K562 (cell line): ENCODE measurements around the gene TPRX2. TPM values are rescaled to one million over a fixed set of nuclear protein-coding genes. Genes with fewer than 3 reads are reported as not detected.

ENCODE experiments used
- ATF7 ChIP-seq: fragments of 450-650 bp; IDR thresholded peaks from 2 replicates; pipeline ENCODE4 v1.7.1; 2014; ENCODE audit warnings: mild to moderate bottlenecking, moderate library complexity
- BCLAF1 ChIP-seq, 2 experiments: fragments of 450-650 bp in 1 of 2; IDR thresholded peaks; 2 replicates each; pipeline ENCODE4 v1.6.1; 2011 to 2017; ENCODE audit warnings: low read depth in 2 of 2, antibody characterized with exemption in 1 of 2, borderline replicate concordance in 1 of 2, low read length in 1 of 2, mild to moderate bottlenecking in 1 of 2, mixed read lengths in 1 of 2; ENCODE audit not compliant: control insufficient read depth in 1 of 2
- CBFB ChIP-seq: sonication (generic); formaldehyde crosslinking; IDR thresholded peaks from 2 replicates; pipeline ENCODE4 v1.4.0; 2020; ENCODE audit warnings: mild to moderate bottlenecking, missing genetic modification reagents
- FOXJ3 ChIP-seq: sonication (generic); formaldehyde crosslinking; IDR thresholded peaks from 2 replicates; pipeline ENCODE4 v1.4.0; 2020; ENCODE audit warnings: mild to moderate bottlenecking, missing genetic modification reagents
- FUS ChIP-seq: fragments of 200-400 bp; formaldehyde crosslinking; optimal IDR thresholded peaks from 2 replicates; pipeline ENCODE3; 2017; ENCODE audit warnings: low read depth, low read length
- HEY1 ChIP-seq: fragments of 250-450 bp; sonication (Bioruptor Pico); IDR thresholded peaks from 2 replicates; pipeline ENCODE4 v1.5.0; 2020; ENCODE audit warnings: mild to moderate bottlenecking, moderate library complexity, borderline replicate concordance
- HINFP ChIP-seq: fragments of 450-650 bp; conservative IDR thresholded peaks from 2 replicates; pipeline ENCODE4 v1.6.1; 2016; ENCODE audit warnings: missing genetic modification characterization, low read depth, mild to moderate bottlenecking, control low read depth, missing compliant biosample characterization
- HIVEP1 ChIP-seq: fragments of 250-450 bp; sonication (Bioruptor Pico); IDR thresholded peaks from 2 replicates; pipeline ENCODE4 v1.4.0; 2020; ENCODE audit warnings: mild to moderate bottlenecking
- HMGN3 ChIP-seq: IDR thresholded peaks from 2 replicates; pipeline ENCODE4 v1.6.1; 2011; ENCODE audit warnings: borderline replicate concordance, low read depth, mild to moderate bottlenecking, mixed read lengths, low read length; ENCODE audit not compliant: insufficient read length; ENCODE audit errors: extremely low read depth
- L3MBTL2 ChIP-seq: fragments of 450-650 bp; IDR thresholded peaks from 2 replicates; pipeline ENCODE4 v1.6.1; 2016; ENCODE audit warnings: mild to moderate bottlenecking, moderate library complexity
- MIER1 ChIP-seq: fragments of 450-650 bp; IDR thresholded peaks from 2 replicates; pipeline ENCODE4 v1.6.1; 2016; ENCODE audit warnings: antibody characterized with exemption, mild to moderate bottlenecking, low read depth
- NCOA2 ChIP-seq, 2 experiments: fragments of 450-650 bp; IDR thresholded peaks; 2 replicates each; pipeline ENCODE4 v1.6.1; 2018; ENCODE audit warnings: mild to moderate bottlenecking in 2 of 2, moderate library complexity in 1 of 2; ENCODE audit not compliant: partially characterized antibody in 2 of 2
- NFIX ChIP-seq: fragments of 250-450 bp; sonication (Bioruptor Pico); IDR thresholded peaks from 2 replicates; pipeline ENCODE4 v1.4.0; 2020; ENCODE audit warnings: low read depth, mild to moderate bottlenecking, moderate library complexity
- POLR2AphosphoS2 ChIP-seq: IDR thresholded peaks from 2 replicates; pipeline ENCODE4 v1.6.1; 2012; ENCODE audit warnings: low read length, improper control_type of control experiment
- PYGO2 ChIP-seq: fragments of 450-650 bp; IDR thresholded peaks from 2 replicates; pipeline ENCODE4 v1.6.1; 2016; ENCODE audit warnings: mild to moderate bottlenecking, missing genetic modification characterization, moderate library complexity, missing compliant biosample characterization
- RB1 ChIP-seq: fragments of 450-650 bp; IDR thresholded peaks from 2 replicates; pipeline ENCODE4 v1.6.1; 2017; ENCODE audit warnings: low read depth, mild to moderate bottlenecking
- RBBP5 ChIP-seq: fragments of 200-600 bp; sonication (generic); IDR thresholded peaks from 2 replicates; pipeline ENCODE4 v1.6.1; 2012; ENCODE audit warnings: borderline replicate concordance, mild to moderate bottlenecking, low read length, control low read depth, inconsistent platforms; ENCODE audit not compliant: insufficient read depth, poor library complexity, severe bottlenecking
- TCFL5 ChIP-seq: fragments of 250-450 bp; sonication (Bioruptor Pico); conservative IDR thresholded peaks from 2 replicates; pipeline ENCODE4 v1.6.1; 2021; ENCODE audit warnings: mild to moderate bottlenecking, moderate library complexity, matching md5 sums
- ZNF263 ChIP-seq: sonication (generic); formaldehyde crosslinking; IDR thresholded peaks from 2 replicates; pipeline ENCODE4 v1.8.0; 2022; ENCODE audit warnings: mild to moderate bottlenecking, missing genetic modification reagents, borderline replicate concordance
- ZNF324 ChIP-seq: fragments of 250-450 bp; sonication (Bioruptor Pico); IDR thresholded peaks from 2 replicates; pipeline ENCODE4 v1.4.0; 2020; ENCODE audit warnings: mild to moderate bottlenecking
- ZNF57 ChIP-seq: fragments of 450-650 bp; formaldehyde crosslinking; IDR thresholded peaks from 2 replicates; pipeline ENCODE4 v1.4.0; 2020; ENCODE audit warnings: mild to moderate bottlenecking, moderate library complexity
- ZNF778 ChIP-seq: fragments of 450-650 bp; formaldehyde crosslinking; IDR thresholded peaks from 2 replicates; pipeline ENCODE4 v1.4.0; 2020; ENCODE audit warnings: mild to moderate bottlenecking, moderate library complexity
- polyA plus RNA-seq, 8 experiments: library from polyadenylated mRNA; depleted of rRNA in 4 of 8; stranded (reverse) in 5 of 8; unstranded in 3 of 8; fragments of >200 nt; fragmentation: Nextera tagmentation in 2 of 8; fragmentation: Illumina TruSeq in 1 of 8; extraction: Ambion mirVana in 2 of 8; extraction: Trizol in 1 of 8; gene quantifications; 2 replicates each; pipeline versions ENCODE4 v1.2.1 to v1.2.3, GENCODE V29; 2011 to 2014; ENCODE audit warnings: inconsistent platforms in 1 of 8, missing spikeins in 1 of 8
- total RNA-seq, 7 experiments: library from RNA; depleted of rRNA in 6 of 7; stranded (reverse); fragments of >200 nt in 6 of 7; fragmentation: Illumina TruSeq in 2 of 7; extraction: Trizol in 2 of 7; gene quantifications; 2 replicates each; pipeline versions ENCODE4 v1.2.1 to v1.2.3, GENCODE V29; 2011 to 2021; ENCODE audit warnings: low replicate concordance in 1 of 7
- TF ChIP-seq, protein P1 (sequence below): fragments of 250-450 bp; sonication (Bioruptor Pico); IDR thresholded peaks from 2 replicates; pipeline ENCODE4 v1.4.0; 2020

The TPRX2 gene
- total and polyA plus RNA-seq, 9 of the 15 experiments (the other 6 are each of a cell fraction or from before 2014, with no cell fraction given), result not detected

- TF ChIP-seq FOXJ3 (CRISPR knock-in tag) (no peak), HMGN3 (peak; percentile 97), ZNF57 (CRISPR knock-in tag) (no peak), TCFL5 (CRISPR knock-in tag) (no peak; the same call in 1 of the 2 replicates), FUS (no peak), L3MBTL2 (peak; percentile 58; the same call in 1 of the 2 replicates), ZNF778 (no peak), RB1 (0 out of 2 replicates have a peak, but pooled peaks have one; percentile 43), HINFP (tag) (no peak), ATF7 (peak; percentile 90), HIVEP1 (CRISPR knock-in tag) (no peak), ZNF263 (CRISPR knock-in tag) (no peak), NCOA2 (IDR thresholded peaks at IDR 0.05; ENCODE audit: partially characterized antibody in 2 of 2) (peak; percentile 68 to 82), ZNF324 (CRISPR knock-in tag) (no peak), PYGO2 (tag) (peak; percentile 92), BCLAF1 (IDR thresholded peaks at IDR 0.05; ENCODE audit: borderline replicate concordance in 1 of 2, control insufficient read depth in 1 of 2, low read depth in 2 of 2, low read length in 1 of 2) (no peak), NFIX (CRISPR knock-in tag) (no peak), RBBP5 (no peak), POLR2AphosphoS2 (no peak), MIER1 (no peak), CBFB (CRISPR knock-in tag) (no peak), HEY1 (CRISPR knock-in tag) (peak; percentile 24; the same call in 1 of the 2 replicates)
- TF ChIP-seq, protein P1, sequence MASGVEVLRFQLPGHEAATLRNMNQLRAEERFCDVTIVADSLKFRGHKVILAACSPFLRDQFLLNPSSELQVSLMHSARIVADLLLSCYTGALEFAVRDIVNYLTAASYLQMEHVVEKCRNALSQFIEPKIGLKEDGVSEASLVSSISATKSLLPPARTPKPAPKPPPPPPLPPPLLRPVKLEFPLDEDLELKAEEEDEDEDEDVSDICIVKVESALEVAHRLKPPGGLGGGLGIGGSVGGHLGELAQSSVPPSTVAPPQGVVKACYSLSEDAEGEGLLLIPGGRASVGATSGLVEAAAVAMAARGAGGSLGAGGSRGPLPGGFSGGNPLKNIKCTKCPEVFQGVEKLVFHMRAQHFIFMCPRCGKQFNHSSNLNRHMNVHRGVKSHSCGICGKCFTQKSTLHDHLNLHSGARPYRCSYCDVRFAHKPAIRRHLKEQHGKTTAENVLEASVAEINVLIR (CRISPR knock-in tag), result 0 out of 2 replicates have a peak, but pooled peaks have one; percentile 49
Observed at GRCh38 chr19:47891923-47892666, 33.1 kb downstream of the TPRX2 start (continued).
